Measurements from ENCODE around the gene LEFTY1.
"Not testable (repeated sequence)": the region's sequence is repeated elsewhere in the genome, so short reads cannot be mapped to it uniquely, and the experiment has no call there.

LEFTY1 gene

DNA sequence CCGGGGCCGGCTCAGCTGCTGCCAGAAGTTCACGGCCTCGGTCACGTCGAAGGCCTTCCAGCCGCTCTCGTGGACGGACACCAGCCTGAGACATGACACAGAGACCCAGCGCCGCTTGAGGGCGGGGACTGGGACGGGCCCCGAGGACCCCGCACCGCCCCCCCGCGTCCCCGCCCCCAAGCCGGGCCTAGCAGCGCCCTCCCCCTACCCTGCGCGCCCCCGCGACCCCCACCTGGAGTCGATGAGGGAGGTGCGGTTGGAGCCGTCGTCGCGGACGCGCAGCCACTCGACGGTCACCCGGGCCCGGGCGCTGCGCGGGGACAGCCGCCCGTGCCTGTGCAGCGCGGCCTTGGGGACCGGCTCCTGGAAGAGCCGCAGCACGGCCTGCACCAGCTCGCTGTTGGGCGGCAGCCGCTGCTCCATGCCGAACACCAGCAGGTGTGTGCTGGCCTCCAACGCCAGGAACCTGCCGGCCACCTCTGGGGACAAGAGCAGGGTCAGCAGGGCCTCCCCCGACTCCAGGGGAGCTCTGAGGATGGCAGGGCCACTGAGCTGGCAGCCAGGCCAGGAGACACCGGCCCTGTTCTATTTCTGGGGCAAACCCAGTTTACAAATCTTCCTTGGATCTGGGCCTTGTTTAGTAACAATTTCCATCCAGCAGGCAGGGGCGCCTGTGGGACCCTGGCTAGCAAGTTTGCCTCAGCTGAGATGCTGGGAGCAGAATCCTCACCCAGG lies 1.2 kb downstream of the LEFTY1 start:
- not testable (repeated sequence) for DNase-seq

DNA sequence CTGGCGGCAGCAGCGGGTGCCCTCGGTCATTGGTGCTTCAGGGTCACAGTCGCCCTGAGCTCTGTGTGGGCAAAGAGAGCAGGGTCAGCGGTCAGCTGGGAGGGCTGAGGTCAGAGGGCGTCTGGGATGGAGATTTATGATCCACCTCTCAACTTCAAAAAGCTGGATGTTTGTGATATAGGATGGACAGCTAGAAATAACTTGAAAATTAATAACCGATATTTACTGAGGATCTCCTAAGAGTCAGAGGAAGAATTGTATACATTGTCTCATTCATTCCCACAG lies 2.0 kb downstream of the LEFTY1 start:
- DNase-seq = no peak

DNA sequence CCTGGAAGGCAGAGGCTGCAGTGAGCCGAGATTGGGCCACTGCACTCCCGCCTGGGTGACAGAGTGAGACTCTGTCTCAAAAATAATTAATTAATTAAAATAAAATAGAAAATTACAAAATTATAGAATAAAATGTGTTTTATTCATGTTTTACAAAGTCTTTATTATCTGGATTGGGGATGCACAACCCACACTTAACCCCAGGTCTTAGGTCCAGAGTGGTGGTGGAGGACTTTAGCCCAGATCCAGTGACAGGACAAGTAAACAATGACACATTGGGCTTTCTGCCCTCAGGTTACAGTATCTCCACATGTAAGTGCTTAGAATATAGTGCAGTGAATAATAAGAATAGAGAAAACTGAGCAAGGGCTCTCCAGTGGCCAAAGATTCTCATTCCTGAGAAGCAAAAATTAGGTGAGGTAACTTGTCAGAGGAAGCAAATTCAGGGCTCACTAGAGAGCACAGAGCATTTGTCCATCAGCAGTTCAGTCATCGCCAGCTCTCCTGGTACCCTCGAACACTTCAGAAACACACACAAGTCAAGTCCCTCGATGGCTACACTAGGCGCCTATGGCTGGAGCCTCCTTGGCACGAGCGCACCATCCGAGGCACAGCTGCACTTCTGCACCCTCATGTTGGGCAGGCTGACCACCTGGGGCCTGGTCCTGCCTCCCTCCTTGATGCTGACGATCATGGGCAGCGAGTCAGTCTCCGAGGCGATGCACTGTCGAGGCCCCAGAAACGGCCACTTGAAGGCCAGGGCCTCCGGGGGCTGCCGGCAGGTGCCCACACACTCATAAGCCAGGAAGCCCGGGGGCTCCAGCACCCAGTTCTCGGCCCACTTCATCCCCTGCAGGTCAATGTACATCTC lies 2.6 kb downstream of the LEFTY1 start:
- no peak for DNase-seq

DNA sequence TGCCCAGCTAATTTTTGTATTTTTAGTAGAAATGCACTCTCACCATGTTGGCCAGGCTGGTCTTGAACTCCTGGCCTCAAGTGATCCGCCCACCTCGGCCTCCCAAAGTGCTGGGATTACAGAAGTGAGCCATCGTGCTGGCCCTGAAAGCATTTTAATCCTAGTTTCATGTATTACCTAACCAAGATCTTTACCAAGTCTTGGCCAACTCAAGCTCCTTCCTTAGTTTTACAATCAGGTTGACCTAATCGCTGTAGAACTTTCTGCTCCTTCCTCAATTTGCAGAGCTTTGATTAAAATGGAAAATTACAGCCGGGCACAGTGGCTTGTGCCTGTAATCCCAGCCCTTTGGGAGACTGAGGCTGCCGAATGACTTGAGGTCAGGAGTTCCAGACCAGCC lies 3.6 kb downstream of the LEFTY1 start:
- DNase-seq = peak; percentile 36 to 48 (median 47)

DNA sequence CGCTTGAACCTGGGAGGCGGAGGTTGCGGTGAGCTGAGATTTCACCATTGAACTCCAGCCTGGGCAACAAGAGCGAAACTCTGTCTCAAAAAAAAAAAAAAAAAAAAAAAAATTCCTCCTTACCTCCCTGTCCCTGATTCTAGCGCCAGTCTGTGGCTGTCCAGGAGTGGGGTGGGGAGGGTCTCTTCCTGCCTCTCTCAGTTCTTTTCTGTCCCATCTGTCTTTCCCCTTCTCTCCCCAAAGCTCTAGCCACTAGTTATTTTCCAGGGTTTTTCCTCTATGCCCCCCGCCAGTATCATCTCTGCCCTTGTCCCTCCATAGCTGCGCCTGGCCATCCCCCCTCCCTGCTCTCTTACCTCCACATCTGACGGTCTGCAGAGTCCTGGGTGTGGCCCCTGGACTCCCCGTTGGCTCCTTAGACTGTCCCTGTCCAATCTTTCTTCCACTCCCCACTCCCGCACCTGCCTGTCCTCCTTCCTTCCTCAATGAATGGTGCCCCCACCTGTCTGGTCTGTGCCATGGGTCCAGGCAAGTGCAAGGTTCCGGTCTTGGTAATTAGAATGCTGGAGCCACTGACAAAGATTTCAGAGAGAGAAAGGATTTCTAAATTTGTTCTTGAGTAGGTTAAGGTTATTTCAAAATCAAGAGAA lies 5.2 kb downstream of the LEFTY1 start:
- DNase-seq = no peak

DNA sequence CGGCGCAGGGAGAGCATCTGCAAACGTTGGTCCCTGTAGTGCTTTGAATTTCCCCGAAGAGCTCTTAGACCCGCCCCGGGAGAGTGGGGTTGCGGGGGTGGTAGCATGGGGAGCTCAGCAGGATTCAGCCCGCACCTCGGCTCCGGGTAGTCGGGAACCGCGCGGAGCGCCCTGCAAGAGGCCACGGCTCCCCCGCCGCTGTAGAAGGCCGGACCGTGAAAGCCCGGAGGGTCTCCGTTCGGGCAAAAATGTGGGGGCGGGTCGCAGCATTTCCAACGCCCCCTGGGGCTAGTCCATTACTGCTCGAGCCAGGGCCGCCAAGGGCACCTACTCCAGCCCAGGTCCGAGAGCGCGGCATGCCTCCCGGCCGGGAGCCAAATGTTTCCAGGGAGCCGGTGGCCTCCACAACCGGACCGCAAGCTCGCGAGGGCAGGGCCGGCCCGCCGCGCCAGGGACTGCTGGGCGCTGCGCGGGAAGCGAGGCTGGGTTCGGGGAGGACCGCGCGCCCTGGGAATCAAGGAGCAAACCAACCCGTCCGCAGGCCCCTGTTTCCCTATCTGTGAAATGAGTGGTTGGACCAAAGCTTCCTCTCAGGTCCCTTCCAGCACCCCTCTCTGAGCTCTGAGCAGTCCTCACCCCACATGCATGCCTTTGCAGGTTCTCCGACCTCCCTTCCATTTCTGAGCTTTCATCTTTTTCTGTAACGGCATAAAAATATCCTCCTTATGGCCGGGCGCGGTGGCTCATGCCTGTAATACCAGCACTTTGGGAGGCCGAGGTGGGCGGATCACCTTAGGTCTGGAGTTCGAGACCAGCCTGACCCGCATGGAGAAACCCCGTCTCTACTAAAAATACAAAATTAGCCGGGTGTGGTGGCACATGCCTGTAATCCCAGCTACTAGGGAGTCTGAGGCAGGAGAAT lies 6.0 kb downstream of the LEFTY1 start:
- DNase-seq = peak; percentile 41 to 72 (median 50)

DNA sequence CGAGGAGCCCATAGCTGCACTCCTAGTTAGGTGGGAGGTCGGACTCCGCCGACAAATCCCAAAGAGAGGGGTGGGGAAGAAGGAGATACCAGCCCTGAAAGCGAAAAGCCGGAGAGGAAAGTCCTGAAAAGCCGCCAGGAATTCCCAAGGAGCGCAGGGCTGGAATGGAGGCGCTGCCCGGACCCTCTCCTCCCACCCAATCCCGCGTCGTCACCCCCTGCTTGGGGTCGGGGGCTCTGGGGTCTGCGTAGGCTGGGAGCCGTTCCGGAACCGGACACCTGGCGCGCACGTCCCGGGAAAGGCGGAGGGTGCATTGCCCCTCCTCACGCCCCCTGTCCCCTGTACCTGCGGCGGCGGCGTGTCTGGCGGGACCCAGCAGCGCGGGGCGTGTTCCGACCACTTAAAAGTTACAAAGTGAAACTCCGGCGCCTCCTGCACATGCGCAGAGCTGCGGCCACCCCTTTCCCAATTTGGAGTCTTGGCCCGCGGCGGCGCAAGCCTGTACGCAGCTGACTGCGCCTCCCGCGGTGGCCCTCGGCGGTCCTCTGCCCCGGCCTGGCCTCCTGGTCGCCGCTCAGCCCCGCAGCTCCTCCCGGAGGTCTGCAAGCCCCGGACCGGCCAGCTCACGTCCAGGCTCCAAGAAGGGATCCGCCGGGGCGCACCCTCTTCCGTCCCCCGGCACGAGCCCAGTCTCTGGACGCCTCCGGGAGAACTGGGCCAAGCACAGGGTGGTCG lies 6.8 kb downstream of the LEFTY1 start, which contains the start of gene TMEM63A:
TMEM63A (minus strand) TSS at position 422 of the 735 bp plus-strand sequence. CDS start 4,800 bp downstream, outside the sequence.
- peak; percentile 94 to 96 (median 94) for DNase-seq

DNA sequence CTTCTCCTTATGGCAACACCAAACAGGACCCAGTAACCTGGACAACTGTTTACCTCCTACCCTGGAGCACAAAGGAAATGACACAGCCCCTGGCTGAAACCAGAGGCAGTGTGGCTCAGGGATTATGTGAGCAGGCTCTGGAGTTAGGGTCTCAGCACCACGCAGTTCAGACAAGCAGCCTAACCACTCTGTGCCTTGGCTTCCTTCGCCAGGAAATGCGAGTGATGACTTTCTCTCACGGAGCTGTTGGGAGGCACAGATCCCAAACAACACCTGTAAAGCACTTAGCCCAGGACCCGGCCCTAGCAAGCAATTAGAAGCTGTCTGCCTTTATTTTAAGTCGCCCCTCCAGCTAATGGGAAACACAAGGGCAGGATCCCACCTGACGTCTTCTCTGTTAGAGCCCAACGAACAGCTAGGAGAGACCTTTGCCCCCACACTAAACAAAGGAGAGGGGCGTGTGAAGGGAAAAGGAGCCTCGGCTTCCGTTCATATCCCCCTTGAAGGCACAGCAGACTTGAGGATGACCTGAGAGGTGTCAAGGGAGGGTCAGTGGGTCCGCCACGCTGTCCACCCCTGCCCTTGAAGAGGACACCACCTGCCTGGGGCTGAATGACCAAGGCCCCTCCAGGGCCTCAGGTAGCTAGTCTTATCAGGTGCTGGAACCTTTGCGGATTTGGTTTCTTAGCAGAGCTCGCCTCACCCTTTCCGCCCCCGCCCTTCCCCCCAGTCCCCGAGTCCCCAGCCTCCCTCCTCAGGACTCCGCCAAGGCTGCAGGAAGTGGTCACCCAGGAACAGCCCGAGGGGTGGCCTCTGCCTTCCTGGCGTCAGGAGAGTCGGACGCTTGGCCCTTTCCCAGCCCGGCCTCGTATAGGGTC lies 7.6 kb downstream of the LEFTY1 start:
- peak; percentile 36 to 75 (median 46) for DNase-seq

DNA sequence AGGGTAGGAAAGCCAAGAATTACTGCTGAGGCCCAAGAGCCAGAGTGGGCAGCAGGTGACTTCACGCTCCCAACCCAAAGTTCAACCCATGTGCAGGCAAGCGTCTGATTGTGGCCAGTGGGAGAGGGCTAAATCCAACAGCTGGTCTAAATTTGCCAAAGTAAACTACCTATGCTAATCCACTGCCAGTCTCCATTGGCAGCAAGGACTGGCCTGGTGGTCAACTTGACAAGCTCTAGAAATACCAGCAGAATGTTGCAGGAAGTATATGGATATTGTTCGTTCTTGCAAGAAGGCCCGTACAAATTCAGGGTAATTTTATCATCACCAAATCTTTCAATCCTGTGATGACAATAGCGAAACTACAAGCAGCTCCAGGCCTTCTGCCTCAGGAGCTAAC lies 8.3 kb downstream of the LEFTY1 start:
- no peak for DNase-seq

DNA sequence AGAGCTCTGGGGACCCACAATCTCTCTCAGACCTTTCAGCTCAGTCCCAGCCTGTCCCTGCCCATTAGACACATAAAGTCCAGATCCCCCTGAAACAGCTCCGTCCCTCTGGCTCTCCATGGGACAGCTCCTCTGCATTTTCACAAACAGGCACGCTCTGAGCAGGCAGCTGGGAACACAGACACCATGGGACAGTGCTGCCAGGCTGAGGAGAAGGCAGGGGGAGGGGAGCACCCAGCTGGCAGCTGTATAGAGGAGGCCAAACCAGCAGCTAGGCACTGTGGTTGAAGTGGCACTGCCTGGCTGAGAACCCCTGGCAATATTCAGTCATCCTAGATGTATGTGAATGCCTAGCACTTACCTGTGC lies 8.7 kb downstream of the LEFTY1 start:
- no peak for DNase-seq

DNA sequence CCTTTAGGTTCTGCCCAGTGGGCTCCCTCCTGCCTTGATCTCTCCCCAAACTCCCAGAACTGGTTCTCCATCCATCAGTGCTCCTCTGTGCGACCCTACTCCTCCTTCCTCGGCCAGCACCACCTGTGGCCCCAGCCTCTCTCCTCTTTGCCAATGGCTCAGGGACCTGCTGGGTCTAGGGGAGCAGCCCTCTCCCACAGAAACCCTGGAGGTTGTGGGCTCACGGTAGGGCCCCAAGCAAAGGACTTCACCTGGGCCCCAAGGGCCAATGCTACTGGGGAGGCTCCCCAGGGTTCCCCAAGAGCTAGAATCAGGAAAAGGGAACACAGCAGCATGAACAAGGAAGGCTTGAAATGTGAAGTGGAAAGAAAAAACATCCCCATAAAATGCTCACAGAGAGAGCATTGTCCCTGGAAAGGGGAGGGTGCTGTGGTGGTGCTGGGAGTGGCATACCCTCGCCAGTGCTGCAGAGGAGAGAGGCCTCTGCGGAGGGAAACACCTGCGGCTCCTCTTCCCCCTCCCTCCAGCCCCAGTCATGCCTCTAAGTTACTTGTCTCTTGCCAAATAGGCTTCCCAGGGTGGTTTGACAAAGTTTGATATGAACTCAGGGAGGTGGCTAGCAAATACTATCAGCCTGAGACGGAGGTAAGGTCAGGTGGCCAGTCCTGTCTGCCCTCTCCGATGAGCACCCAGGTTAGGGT lies 9.3 kb downstream of the LEFTY1 start:
- DNase-seq = peak in 1 of 3 donors; percentile 23

DNA sequence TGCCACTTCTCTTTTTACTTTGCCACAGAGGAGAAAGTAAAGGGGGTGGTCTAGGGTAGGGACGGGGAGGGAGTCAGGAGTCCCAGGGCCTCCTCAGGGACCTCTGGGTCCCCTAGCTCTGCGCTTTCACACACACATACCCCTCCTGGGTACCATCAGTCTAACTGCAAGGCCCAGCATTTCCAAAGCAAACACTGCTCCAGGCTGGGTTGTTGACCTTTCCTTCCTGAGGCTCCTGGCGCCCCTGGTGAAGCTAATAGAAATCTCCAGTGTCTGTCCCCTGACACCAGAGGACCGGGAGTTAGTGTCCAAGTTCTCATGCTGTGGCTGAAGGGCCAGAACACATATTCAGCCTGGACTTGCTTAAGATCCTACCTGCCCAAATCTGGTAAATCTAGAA lies 10.7 kb downstream of the LEFTY1 start:
- DNase-seq = peak in 1 of 3 donors; percentile 35

DNA sequence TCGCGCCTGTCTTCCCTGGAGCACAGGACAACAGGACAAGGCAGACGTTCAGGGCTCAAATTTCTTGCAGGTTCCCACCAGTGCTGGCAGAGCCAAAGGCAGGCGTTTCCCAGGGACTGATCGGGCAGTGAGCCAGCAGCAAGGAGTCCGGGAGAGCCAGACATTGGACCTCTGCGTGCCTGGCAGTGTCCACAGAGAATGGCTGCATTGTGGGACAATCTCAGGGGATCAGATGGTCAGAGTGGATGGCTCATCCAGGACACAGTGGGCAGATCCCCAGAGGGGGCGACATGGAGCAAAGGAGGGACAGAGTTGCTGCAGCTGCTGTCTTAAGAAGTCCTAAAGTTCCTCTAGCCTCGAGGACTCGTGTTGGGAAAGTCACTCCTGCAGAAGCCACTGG lies 11.4 kb downstream of the LEFTY1 start:
- DNase-seq = peak; percentile 56 to 78 (median 56)

DNA sequence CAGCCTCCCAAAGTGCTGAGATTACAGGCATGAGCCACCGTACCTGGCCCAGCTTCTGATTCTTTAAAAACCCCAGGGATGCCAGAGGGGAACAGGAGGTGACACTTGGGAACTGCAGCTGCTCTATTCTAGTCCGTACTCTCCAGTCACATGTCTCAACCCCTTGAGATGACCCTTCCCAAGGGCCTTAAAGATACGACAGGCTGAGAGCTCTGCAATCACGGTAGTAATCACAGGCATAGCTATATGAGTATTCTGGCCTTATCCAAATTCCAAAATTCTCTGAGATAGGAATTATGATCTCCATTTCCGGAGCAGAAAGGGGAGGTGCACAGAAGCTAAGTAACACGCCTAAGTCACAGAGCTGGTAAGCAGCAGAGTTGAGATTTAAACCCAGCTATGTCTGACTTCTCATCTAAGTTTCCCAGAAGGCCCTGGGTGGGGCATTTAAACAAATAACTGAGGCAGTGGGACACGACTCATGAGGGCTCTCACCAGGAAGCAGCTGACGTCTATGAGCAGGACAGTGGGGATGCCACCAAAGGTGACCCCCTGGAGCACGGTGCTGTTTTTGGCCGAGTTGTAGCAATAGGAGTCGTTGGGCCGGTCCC lies 11.9 kb downstream of the LEFTY1 start:
- DNase-seq = no peak

DNA sequence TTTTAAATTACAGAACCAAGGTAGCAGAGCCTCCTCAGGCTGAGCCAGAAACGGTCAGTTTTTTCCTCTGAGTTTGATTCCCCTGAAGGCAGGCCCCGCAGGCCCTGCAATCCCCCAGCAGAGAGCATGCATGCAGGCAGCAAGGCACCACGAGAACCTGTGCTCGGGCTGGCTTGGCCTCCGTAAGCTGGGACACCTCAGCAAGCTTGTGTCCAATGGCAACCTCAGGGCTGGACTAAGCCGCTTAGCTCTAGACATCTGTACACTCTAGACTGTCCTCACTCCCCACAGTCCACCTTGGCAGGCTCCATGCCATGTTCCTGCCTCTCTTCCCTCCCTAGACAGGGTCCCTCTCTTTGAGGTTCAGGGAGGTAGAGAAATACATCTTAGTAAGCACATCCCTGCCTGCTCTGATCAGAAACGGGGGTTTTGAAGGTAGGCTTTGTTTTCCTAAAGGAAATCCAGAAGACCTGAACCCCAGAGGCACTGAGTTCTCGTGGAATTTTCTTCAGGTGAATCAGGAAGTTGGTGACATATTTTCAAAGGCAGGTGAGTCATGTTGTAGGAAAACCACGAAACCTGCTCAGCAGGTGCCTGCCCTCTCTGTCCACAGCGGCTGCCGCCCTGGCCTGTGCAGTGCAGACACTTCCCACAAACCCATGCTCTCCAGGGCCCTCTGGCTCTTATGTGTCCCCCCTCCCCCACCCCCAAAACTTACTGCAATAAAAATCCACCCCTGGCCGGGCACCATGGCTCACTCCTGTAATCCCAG lies 13.7 kb downstream of the LEFTY1 start:
- no peak for DNase-seq

DNA sequence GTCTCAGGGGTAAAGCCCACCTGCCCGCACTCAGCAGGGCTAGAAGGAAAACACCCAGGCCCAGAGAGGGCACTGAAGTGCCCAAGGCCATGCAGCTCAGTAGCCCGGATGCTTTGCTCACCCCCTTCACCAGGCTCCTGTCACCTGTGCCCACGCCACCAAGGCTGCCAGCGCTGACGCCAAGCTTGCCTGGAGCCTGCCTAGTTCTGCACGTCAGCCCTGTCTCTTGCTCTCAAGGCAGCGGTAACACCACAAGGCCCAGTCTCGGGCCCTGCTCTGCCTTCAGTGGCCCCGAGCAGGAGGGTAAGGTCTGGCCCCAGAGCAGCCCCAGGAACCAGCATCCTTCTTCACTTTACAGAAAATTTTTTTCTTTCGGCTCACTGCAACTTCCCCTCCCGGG lies 14.5 kb downstream of the LEFTY1 start:
- DNase-seq = no peak

DNA sequence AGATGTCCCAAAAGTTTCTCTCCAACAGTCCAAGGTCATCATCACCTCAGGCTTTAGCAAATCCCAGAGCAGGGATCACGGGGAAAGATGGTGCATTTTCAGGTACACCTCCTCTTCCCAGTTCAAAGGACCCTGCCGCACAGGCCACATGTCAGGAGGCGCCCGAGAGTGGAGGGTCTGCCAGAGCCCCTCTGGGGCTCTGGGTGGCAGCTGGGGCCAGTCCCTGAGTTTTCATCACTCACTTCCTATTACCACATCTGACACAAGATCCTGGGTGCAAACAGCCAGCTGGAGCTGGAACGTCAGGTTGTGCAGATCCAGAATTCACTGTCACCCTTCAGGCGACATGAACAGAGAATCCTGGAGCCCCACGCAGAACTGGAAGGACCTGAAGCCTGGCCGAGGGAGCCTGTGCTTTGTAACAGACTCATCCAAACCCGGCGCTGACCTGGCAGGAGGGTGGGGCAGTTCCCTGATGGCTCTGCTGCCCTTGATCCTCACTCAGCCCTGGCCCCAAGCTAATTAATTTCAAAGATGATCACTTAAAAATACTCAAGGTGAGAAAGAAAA lies 15.6 kb downstream of the LEFTY1 start:
- DNase-seq = no peak

DNA sequence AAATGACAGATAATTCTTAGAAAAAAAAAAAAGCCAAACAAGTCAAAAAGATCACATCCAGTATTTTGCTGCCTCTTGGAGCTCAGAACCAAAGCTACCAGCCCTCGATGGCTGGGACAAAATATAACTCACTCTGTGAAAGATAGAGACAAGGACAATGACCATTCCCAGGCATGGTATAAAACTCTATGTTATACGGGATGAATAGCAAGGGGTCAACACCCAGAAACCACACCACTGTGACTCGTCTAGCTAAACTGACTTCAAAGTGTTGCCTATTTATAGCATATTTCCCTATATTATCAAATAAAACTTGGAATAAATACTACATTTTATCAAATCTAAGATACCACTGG lies 16.9 kb downstream of the LEFTY1 start:
- no peak for DNase-seq
